Neutrophil (primary cell): ENCODE measurements around the gene SLC35E2B.
A peak's percentile ranks its signal among the peaks of the same experiment; 100 is the strongest.

Experiments used
- H3K27ac ChIP-seq: fragments of 200-600 bp; sonication (generic); 2 replicates; pipeline ENCODE4 v1.5.1; 2016; ENCODE audit warnings: mild to moderate bottlenecking, moderate library complexity
- H3K27me3 ChIP-seq: fragments of 200-600 bp; sonication (generic); 2 replicates; pipeline ENCODE4 v1.6.0; 2016; ENCODE audit warnings: mild to moderate bottlenecking
- H3K36me3 ChIP-seq: fragments of 200-600 bp; sonication (generic); 2 replicates; pipeline ENCODE4 v1.5.1; 2017
- H3K4me1 ChIP-seq, 2 experiments: fragments of 200-600 bp in 1 of 2; sonication (generic) in 1 of 2; 1 replicate in 1 of 2; 2 replicates in 1 of 2; pipeline versions ENCODE4 v1.5.1 to v1.6.1; 2013 to 2016; ENCODE audit warnings: low read depth in 1 of 2, low read length in 1 of 2, mild to moderate bottlenecking in 1 of 2, moderate library complexity in 1 of 2; ENCODE audit not compliant: control insufficient read depth in 1 of 2, insufficient read depth in 1 of 2
- H3K4me3 ChIP-seq, 2 experiments: fragments of 200-600 bp in 1 of 2; sonication (generic) in 1 of 2; 1 replicate in 1 of 2; 2 replicates in 1 of 2; pipeline ENCODE4 v1.5.1; 2013 to 2016; ENCODE audit warnings: low read depth in 1 of 2, low read length in 1 of 2, mild to moderate bottlenecking in 1 of 2, moderate library complexity in 1 of 2
- H3K9me3 ChIP-seq: fragments of 200-600 bp; sonication (generic); 2 replicates; pipeline ENCODE4 v1.5.1; 2016
- CTCF ChIP-seq: fragments of 200-600 bp; sonication (generic); IDR thresholded peaks from 2 replicates; pipeline ENCODE4 v1.5.1; 2016; ENCODE audit warnings: antibody characterized with exemption

Gene SLC35E2B

GRCh38 chr1:1613509-1614082, 79.0 kb downstream of the SLC35E2B start:
- H3K27ac ChIP-seq, result peak overlapping the region; percentile 99
- TF ChIP-seq CTCF, result no peak
- H3K36me3 ChIP-seq, result no peaks in the 10 kb centered on the region
- H3K9me3 ChIP-seq, result no peaks in the 10 kb centered on the region
- H3K27me3 ChIP-seq, result no peaks in the 10 kb centered on the region
- H3K4me1 ChIP-seq, result peaks cover 36 to 40% of the 10 kb centered on the region in 2 experiments
- peak overlapping the region; percentile 82 to 99 for H3K4me3 ChIP-seq

- Histone ChIP-seq H3K36me3 (no peaks in the 10 kb centered on the region), H3K4me1 (peaks cover 43 to 45% of the 10 kb centered on the region in 2 experiments), H3K27me3 (no peaks in the 10 kb centered on the region), H3K9me3 (no peaks in the 10 kb centered on the region), H3K4me3 (no peak overlapping the region), H3K27ac (no peak overlapping the region)
- TF ChIP-seq CTCF, result no peak
These were observed 80.5 kb downstream of the SLC35E2B start for GRCh38 chr1:1612104-1612400.

- H3K4me1 ChIP-seq, result peaks cover 42 to 43% of the 10 kb centered on the region in 2 experiments
- H3K9me3 ChIP-seq, result no peaks in the 10 kb centered on the region
- H3K4me3 ChIP-seq, result no peak overlapping the region
- H3K36me3 ChIP-seq, result no peaks in the 10 kb centered on the region
- no peak for TF ChIP-seq CTCF
- peak overlapping the region; percentile 68 for H3K27ac ChIP-seq
- no peaks in the 10 kb centered on the region for H3K27me3 ChIP-seq
These were observed 81.8 kb downstream of the SLC35E2B start for GRCh38 chr1:1610796-1611195.

- H3K9me3 ChIP-seq, result no peaks in the 10 kb centered on the region
- H3K4me1 ChIP-seq, result peaks cover 42 to 43% of the 10 kb centered on the region in 2 experiments
- no peak for TF ChIP-seq CTCF
- H3K36me3 ChIP-seq, result no peaks in the 10 kb centered on the region
- no peak overlapping the region for H3K4me3 ChIP-seq
- H3K27me3 ChIP-seq, result no peaks in the 10 kb centered on the region
- peak overlapping the region; percentile 68 for H3K27ac ChIP-seq
These were observed 82.6 kb downstream of the SLC35E2B start for GRCh38 chr1:1609822-1610485.
